HEK293 (cell line): Measurements from ENCODE around the gene LCE3A.

Source experiments
- ZNF112 ChIP-seq: fragments of 450-650 bp; formaldehyde crosslinking; IDR thresholded peaks from 2 replicates; pipeline ENCODE4 v1.5.0; 2017; ENCODE audit warnings: missing biosample characterization, missing genetic modification characterization
- TF ChIP-seq, protein P1 (sequence below): fragments of 450-650 bp; formaldehyde crosslinking; IDR thresholded peaks from 2 replicates; pipeline ENCODE4 v1.5.1; 2016; ENCODE audit warnings: missing biosample characterization, missing genetic modification characterization
- TF ChIP-seq, protein P2 (sequence below): fragments of 450-650 bp; formaldehyde crosslinking; IDR thresholded peaks from 2 replicates; pipeline ENCODE4 v1.5.1; 2016; ENCODE audit warnings: missing biosample characterization, missing genetic modification characterization
- TF ChIP-seq, protein P3 (sequence below): fragments of 450-650 bp; formaldehyde crosslinking; IDR thresholded peaks from 2 replicates; pipeline ENCODE4 v1.5.1; 2016; ENCODE audit warnings: missing biosample characterization, missing genetic modification characterization

DNA sequence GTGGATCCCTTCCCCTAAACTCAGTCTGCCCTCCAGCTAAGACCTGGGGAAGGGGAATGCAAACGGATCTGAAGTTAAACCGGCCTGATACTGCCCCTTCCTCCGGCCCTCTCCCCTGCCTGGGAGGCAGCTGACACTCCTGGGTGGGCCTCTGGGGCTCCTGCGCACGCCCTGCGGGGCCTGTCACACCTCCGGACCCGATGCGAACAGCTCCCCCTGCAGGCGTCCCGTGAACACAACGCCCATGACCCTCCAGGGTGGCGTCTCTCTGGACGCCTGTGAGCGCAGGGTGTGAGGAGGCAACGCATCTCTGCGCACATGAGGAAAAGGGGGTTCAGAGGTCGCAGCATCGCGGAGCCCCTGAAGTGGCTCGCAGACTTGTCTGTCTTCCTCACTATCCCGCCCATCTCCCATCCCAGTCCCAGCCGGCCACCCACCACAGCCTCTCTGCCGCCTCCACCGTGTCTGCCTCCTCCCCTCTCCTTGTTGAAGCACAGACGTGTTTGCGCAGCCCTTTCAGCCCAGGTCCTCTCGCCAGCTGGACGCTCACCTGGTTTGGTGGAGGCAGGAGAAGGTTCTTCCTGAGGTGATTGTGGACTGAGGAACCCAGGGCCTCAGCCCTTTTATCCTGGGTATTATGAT, 421 bp upstream of the LCE3A start:
- no peak for TF ChIP-seq ZNF112 (tag by site-specific recombination)
- TF ChIP-seq, protein P1, sequence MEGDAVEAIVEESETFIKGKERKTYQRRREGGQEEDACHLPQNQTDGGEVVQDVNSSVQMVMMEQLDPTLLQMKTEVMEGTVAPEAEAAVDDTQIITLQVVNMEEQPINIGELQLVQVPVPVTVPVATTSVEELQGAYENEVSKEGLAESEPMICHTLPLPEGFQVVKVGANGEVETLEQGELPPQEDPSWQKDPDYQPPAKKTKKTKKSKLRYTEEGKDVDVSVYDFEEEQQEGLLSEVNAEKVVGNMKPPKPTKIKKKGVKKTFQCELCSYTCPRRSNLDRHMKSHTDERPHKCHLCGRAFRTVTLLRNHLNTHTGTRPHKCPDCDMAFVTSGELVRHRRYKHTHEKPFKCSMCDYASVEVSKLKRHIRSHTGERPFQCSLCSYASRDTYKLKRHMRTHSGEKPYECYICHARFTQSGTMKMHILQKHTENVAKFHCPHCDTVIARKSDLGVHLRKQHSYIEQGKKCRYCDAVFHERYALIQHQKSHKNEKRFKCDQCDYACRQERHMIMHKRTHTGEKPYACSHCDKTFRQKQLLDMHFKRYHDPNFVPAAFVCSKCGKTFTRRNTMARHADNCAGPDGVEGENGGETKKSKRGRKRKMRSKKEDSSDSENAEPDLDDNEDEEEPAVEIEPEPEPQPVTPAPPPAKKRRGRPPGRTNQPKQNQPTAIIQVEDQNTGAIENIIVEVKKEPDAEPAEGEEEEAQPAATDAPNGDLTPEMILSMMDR (tag by site-specific recombination), result no peak
- TF ChIP-seq, protein P2, sequence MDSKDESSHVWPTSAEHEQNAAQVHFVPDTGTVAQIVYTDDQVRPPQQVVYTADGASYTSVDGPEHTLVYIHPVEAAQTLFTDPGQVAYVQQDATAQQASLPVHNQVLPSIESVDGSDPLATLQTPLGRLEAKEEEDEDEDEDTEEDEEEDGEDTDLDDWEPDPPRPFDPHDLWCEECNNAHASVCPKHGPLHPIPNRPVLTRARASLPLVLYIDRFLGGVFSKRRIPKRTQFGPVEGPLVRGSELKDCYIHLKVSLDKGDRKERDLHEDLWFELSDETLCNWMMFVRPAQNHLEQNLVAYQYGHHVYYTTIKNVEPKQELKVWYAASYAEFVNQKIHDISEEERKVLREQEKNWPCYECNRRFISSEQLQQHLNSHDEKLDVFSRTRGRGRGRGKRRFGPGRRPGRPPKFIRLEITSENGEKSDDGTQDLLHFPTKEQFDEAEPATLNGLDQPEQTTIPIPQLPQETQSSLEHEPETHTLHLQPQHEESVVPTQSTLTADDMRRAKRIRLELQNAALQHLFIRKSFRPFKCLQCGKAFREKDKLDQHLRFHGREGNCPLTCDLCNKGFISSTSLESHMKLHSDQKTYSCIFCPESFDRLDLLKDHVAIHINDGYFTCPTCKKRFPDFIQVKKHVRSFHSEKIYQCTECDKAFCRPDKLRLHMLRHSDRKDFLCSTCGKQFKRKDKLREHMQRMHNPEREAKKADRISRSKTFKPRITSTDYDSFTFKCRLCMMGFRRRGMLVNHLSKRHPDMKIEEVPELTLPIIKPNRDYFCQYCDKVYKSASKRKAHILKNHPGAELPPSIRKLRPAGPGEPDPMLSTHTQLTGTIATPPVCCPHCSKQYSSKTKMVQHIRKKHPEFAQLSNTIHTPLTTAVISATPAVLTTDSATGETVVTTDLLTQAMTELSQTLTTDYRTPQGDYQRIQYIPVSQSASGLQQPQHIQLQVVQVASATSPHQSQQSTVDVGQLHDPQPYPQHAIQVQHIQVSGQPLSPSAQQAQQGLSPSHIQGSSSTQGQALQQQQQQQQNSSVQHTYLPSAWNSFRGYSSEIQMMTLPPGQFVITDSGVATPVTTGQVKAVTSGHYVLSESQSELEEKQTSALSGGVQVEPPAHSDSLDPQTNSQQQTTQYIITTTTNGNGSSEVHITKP, result no peak
- TF ChIP-seq, protein P3, sequence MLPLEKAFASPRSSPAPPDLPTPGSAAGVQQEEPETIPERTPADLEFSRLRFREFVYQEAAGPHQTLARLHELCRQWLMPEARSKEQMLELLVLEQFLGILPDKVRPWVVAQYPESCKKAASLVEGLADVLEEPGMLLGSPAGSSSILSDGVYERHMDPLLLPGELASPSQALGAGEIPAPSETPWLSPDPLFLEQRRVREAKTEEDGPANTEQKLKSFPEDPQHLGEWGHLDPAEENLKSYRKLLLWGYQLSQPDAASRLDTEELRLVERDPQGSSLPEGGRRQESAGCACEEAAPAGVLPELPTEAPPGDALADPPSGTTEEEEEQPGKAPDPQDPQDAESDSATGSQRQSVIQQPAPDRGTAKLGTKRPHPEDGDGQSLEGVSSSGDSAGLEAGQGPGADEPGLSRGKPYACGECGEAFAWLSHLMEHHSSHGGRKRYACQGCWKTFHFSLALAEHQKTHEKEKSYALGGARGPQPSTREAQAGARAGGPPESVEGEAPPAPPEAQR (tag by site-specific recombination), result no peak
